ENCODE data around the gene RAP2C.
"Not testable (repeated sequence)": the region's sequence is repeated elsewhere in the genome, so short reads cannot be mapped to it uniquely, and the experiment has no call there.

RAP2C gene

DNA sequence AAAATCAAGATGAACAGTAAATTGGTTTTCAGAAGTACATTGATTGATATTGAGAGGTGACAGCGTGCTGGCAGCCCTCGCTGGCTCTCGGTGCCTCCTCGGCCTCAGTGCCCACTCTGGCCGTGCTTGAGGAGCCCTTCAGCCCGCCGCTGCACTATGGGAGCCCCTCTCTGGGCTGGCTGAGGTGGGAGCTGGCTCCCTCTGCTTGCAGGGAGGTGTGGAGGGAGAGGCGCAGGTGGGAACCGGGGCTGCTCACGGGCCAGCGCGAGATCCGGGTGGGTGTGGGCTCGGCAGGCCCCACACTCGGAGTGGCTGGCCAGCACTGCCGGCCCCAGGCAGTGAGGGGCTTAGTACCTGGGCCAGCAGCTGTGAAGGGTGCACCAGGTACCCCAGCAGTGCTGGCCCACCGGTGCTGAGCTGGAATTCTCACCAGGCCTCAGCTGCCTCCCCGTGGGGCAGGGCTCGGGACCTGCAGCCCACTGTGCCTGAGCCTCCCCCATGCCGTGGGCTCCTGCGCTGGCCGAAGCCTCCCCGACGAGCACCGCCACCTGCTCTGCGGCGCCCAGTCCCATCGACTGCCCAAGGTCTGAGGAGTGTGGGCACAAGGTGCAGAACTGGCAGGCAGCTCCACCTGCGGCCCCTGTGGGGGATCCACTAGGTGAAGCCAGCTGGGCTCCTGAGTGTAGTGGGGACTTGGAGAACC, 25.2 kb downstream of the RAP2C start:
- DNase-seq = no peak

DNA sequence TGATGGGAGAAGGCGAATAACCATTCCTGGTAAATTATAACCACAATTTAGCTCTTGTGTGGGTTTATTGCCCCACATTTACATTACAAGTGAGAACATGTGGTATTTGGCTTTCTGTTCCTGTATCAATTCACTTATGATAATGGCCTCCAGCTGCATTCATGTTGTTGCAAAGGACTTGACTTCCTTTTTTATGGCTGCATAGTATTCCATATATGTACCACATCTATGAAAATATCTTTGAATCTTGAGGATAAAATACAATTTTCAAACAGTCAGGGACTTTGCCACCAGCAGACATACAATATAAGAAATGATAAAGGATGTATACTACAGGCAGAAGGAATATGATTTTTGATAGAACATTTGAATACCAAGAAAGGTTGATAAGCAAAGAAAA, 27.3 kb downstream of the RAP2C start:
- no peak for DNase-seq

DNA sequence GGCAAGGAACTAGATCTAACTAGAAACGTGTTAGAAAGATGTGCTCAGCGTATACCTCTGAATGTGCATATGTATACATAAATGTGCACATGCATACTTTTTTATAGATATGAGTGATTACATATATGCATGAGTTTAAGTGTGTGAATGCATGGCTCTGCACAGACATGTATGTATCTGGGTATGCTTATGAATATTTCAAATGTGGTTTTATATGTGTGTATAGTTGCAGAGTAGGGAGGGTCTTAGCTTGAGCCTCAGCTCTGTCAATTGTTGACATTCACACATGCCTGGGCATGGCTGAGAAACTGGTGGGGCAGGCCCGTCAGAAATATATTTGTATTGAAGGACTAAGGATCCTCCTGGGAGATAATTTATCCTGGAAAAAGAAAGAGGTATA, 31.1 kb downstream of the RAP2C start:
- DNase-seq = no peak

DNA sequence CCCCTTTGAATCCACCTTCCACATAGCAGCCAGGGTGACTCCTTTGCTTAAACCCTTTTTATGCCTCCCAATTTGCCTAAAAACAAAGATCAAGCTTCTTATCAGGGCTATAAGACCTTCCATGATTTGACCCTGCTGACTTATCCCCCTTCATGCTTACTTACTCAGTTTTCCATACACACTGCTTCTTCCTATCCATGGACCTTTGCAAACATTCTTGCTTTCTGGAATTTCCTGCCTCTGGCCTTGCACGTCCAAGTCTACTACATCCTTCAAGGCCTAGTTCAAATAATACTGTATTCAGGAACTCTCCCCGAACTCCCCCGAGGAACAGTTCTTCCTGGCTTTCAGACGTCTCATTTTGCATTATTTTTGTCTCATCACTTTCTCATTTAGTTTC, 31.8 kb downstream of the RAP2C start:
- DNase-seq = no peak

DNA sequence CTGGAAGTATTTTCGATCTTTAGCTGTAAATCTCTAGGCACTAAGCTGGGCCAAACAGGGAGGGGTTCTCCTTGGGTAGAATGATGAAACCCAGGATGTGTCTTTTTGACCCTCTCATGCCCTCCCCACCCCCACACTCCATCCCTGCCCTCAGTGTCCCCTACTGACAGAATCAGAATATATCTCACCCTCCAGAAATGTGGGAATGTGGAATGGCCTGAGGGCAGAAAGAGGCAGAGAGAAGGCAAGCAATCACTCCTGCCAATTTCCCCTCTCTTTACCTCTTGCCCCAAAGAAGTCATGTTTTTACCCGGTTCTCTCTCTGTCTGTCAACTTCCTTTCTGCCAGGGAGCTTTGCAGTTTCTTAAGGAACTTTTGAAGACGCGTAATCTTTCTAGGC, 34.4 kb downstream of the RAP2C start:
- no peak for DNase-seq

DNA sequence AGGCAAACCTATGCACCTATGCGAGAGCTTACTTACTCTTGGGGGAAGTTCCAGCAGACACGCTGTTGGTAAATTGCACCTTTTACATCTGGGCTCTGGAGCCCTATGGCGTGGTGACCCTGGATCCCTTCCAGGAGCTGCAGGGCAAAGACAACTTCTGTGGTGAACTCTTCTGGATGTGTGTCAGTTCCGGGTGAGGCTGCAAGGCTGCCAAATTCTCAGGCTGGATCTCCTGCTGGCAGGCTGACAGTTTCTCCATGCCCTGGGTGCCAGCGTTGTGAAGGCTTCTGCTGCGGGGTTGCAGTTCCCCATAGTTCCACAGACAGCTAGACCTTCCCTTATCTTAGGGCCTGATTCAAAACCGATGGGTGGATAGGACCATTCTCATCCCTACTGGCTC, 37.9 kb downstream of the RAP2C start:
- DNase-seq = no peak

DNA sequence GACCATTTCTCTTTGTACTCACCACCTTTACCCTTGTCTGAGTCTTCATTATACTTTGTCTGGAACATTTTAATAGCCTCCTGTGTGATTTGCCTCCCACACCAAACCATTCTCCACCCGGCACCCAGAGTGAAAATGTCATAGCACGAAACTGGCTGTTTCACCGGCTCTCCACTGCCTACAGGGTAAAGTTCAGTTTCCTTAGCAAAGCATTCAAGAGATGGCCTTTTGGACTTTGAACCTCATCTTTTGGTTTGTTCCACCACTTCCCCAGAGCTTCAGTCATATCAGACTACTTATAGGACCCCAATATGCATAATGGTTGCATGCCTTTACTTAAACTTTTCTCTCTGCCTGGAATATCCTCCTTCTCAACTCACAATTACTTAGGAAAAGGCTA, 38.3 kb downstream of the RAP2C start:
- DNase-seq = no peak

DNA sequence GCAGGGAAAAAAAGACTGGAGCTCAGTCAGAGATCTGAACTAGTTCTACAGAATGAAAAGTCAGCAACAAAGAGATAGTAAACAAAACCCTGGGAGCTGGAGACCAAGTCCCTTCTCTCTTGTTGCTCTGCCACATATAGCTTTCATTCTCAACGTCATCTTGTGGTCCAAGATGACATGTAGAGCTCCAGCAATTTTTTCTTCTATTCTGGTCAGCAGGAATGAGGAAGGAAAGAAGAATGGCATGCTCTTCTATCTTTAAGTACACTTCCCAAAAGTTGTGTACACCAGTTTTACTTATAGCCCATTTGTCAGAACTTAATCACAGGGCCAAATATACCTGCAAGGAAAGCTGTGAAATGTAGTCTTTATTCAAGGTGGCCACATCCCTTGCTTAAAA, 45.6 kb downstream of the RAP2C start:
- DNase-seq = no peak

DNA sequence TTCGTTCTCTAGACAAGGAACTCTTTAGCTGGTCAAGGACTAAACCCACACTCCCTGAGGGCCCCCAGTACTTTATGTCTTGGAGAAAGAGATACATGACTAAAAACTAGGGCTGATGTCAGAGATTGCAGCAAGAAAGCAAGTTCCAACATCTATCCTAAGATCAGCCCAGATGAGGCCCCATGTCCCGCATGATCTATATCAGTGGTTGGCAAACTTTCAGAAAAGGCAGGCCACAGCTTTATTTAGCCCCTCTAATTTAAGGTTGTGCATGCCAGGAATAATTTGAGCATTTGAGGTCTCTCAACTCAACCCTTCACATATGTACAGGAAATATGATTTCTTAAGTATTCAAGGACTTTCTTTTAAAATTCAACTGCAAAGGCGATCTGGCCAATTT, 47.4 kb downstream of the RAP2C start:
- DNase-seq = no peak

DNA sequence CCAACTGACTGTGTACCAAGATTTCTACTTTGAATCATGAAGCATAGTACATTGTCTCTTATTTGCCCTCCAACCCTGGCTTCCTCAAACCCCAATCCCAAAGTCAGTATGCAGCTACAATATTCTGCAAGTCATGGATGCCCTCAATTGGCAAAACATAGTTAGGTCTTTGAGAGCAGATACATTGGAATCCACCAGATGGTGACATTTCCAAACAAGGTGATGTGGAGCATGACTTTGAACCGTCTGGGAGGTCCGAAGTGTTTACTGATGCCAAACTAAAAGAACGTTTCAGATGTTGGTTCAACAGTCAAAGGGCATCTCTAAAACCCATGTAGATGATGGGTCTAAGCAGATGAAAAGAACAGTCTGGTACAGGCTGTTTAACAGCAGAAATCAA, 47.8 kb downstream of the RAP2C start:
- no peak for DNase-seq

DNA sequence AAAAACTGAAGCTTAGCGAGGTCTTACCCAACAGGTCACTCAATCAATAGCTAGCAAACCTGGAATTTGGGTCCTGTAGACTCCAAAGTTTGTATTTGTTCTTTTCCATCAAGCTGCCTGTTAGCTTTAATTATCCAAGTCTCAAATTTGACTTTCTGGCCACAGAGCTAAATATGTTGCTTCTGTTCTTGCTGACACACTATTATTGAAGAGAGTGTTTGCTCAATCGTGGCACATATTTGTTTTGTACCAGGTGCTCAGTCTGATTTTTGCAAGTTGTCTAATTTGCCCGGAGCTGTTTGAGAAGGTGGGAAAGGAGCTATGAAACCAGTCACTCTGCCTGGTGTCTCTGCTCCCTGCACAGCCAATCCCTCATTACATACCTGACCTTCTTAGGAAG, 49.7 kb downstream of the RAP2C start:
- DNase-seq = no peak

DNA sequence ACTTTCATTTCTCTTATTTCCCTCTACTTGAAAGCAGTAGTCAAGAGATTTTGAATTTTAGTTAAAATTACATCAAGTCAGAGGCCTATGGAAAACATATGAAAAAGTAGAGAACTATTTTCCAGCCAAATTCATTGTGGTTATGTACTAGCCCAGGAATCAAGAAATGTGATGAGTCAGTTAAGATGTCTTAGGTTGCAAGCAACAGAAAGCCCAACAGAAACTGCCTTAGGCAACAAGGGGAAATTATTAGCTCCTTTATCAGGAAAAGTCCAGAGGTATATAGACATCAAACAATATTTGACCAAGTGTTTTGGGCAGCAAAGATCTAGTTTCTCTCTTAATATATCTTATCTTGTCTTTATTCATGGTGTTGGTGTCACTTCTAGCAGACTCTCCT, 53.6 kb downstream of the RAP2C start:
- DNase-seq = no peak

DNA sequence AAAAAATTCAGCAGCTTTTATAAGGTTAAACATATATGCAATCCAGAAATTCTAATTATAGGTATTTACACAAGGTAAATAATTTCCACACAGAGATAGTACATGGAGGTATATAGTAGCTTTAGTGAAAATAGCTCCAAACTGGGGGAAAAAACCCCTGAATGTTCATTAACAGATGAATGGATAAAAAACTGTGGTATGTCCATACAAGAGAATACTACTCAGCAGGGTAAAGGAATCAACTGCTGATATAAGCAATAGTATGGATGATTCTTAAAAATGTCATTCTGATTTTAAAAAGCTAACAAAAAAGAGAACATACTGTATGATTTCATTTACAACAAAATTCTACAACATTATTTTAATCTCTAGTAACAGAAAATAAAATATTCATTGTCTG, 54.2 kb downstream of the RAP2C start:
- no peak for DNase-seq

DNA sequence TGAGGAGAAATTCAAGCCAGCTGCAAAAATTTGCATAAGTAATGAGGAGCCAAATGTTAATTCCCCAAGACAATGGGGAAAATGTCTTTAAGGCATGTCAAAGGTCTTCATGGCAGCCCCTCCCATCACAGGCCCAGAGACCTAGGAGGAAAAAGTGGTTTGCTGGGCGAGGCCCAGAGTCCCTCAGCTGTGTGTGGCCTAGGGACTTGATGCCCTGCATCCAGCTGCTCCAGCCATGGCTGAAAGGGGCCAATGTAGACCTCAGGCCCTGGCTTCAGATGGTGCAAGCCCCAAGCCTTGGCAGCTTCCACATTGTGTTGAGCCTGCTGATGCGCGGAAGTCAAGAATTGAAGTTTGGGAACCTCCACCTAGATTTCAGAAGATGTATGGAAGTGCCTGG, 56.2 kb downstream of the RAP2C start:
- DNase-seq = not testable (repeated sequence)

DNA sequence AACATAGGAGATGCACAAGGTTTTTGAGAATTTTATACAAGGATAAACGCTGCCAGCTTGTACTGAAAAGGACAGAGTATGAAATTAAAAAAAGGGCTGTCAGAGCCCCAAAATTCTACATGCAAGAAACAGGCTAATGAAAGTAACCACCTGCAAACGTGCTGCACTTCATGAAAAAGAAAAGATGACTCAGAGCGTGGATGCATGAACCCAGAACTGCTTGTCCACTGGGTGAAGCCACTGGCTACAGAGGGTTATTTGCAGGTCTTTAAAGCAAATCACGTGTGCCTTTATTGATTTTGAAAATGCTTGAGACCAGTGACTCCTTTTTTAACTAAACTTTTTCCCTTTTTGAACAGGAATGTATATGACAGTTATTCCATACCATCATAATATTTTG, 66.1 kb downstream of the RAP2C start:
- no peak for DNase-seq
